PFSK-1 (cell line): ENCODE results near the gene NTPCR.

Source experiments
- POLR2AphosphoS5 ChIP-seq: IDR thresholded peaks from 2 replicates; pipeline ENCODE4 v1.6.1; 2012; ENCODE audit warnings: low read depth, mild to moderate bottlenecking, control low read depth, low read length, moderate library complexity
- TF ChIP-seq, protein P1 (sequence below), 2 experiments: IDR thresholded peaks; 2 replicates each; pipeline versions ENCODE4 v1.6.1 to v1.8.0; 2011 to 2012; ENCODE audit warnings: low read depth in 2 of 2, low read length in 2 of 2, control low read depth in 1 of 2, inconsistent platforms in 1 of 2, mild to moderate bottlenecking in 1 of 2, moderate library complexity in 1 of 2; ENCODE audit not compliant: insufficient read depth in 1 of 2

DNA sequence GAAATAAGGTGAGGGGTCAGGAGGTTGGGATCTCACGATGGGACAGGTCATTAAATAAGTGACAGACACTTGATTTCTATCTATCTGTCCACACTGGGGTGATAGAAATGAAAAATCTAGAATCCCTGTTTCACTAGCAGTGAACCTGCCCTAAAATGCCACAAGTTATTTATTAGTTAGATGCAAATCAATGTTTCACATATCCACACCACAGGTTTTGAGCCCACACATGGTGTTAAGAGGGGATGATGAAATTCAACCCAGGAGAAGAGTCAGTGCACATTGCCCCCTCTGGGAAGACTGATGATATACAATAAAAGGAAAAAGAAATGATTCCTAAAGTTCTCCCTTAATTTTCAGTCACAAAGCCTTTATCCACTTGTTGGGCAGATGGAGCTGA, 10.1 kb upstream of the NTPCR start:
- TF ChIP-seq POLR2AphosphoS5 = no peak
- TF ChIP-seq, protein P1, sequence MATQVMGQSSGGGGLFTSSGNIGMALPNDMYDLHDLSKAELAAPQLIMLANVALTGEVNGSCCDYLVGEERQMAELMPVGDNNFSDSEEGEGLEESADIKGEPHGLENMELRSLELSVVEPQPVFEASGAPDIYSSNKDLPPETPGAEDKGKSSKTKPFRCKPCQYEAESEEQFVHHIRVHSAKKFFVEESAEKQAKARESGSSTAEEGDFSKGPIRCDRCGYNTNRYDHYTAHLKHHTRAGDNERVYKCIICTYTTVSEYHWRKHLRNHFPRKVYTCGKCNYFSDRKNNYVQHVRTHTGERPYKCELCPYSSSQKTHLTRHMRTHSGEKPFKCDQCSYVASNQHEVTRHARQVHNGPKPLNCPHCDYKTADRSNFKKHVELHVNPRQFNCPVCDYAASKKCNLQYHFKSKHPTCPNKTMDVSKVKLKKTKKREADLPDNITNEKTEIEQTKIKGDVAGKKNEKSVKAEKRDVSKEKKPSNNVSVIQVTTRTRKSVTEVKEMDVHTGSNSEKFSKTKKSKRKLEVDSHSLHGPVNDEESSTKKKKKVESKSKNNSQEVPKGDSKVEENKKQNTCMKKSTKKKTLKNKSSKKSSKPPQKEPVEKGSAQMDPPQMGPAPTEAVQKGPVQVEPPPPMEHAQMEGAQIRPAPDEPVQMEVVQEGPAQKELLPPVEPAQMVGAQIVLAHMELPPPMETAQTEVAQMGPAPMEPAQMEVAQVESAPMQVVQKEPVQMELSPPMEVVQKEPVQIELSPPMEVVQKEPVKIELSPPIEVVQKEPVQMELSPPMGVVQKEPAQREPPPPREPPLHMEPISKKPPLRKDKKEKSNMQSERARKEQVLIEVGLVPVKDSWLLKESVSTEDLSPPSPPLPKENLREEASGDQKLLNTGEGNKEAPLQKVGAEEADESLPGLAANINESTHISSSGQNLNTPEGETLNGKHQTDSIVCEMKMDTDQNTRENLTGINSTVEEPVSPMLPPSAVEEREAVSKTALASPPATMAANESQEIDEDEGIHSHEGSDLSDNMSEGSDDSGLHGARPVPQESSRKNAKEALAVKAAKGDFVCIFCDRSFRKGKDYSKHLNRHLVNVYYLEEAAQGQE (IDR thresholded peaks at IDR 0.05; ENCODE audit: insufficient read depth in 1 of 2, low read depth in 2 of 2, low read length in 2 of 2) = no peak
